ENCODE data around the gene RPH3AL. TPM values are rescaled to one million over a fixed set of nuclear protein-coding genes. Genes with fewer than 3 reads are reported as not detected.
A peak's percentile ranks its signal among the peaks of the same experiment; 100 is the strongest.

RPH3AL gene
- total and polyA plus RNA-seq, 2 of the 8 experiments (the other 6 are each of a cell fraction or from before 2014, with no cell fraction given) = 5.6 to 5.8 TPM

DNA sequence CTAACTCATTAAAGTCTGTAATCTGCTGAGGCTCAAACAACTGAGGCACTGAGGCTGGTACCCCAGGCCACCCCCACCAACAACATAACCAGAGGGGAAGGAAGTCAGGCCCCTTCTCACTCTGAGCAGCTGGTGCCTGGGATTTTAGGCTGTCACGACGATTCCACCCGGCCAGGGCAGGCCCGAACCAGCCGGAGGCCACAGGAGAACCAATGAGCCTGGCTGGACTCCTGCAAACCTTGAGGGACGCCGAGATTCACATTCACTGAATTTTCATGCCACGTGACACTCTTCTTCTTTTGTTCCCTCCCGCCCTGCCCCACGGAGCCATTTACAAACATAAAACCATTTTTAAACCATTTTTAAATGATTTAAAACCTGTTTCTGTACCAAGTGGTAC lies 48.1 kb downstream of the RPH3AL start (continued):
- TF ChIP-seq POLR2A (IDR thresholded peaks at IDR 0.05; ENCODE audit: control extremely low read depth in 1 of 2, low read depth in 2 of 2, low read length in 2 of 2) = peak in 1 of 2 experiments; percentile 61; a peak in 1 of 3 replicates
- no peak for TF ChIP-seq CEBPB (IDR thresholded peaks at IDR 0.05; ENCODE audit: low read depth, low read length)
- TF ChIP-seq SIRT6 (IDR thresholded peaks at IDR 0.05; ENCODE audit: low read length) = no peak

All from H1 (cell line).